Fibroblast of the aortic adventitia (primary cell): ENCODE measurements around the gene PPARG. TPM values are rescaled to one million over a fixed set of nuclear protein-coding genes. Genes with fewer than 3 reads are reported as not detected.

Experiments
- DNase-seq: peaks from one replicate; pipeline ENCODE4 v3.0.0-alpha.2; 2010; ENCODE audit warnings: low read depth
- H3K4me3 ChIP-seq: 2 replicates; pipeline ENCODE4 v1.5.1; 2011; ENCODE audit warnings: low read depth, mild to moderate bottlenecking, control low read depth, low read length, moderate library complexity
- CTCF ChIP-seq: IDR thresholded peaks from 2 replicates; pipeline ENCODE4 v1.5.1; 2011; ENCODE audit warnings: mild to moderate bottlenecking, low read length, control low read depth, inconsistent platforms; ENCODE audit not compliant: insufficient read depth
- total RNA-seq: library from RNA; depleted of rRNA; stranded (reverse); fragments of >200 nt; gene quantifications from 2 replicates; pipeline ENCODE4 v1.2.3, GENCODE V29; 2012; ENCODE audit warnings: low replicate concordance

Gene PPARG
- total RNA-seq, 1 donor = 39.4 TPM

- H3K4me3 ChIP-seq = peak overlapping the region; percentile 85
- TF ChIP-seq CTCF = peak; percentile 3
- peak; percentile 39 for DNase-seq
These were observed 1.1 kb upstream of the PPARG start for GRCh38 chr3:12287727-12288181.

GRCh38 chr3:12289524-12289923 lies 654 bp downstream of the PPARG start:
- TF ChIP-seq CTCF = no peak
- no peak for DNase-seq
- peak overlapping the region; percentile 85 for H3K4me3 ChIP-seq

GRCh38 chr3:12292770-12293169 lies 3.9 kb downstream of the PPARG start:
- TF ChIP-seq CTCF = no peak
- no peak overlapping the region for H3K4me3 ChIP-seq
- DNase-seq = no peak

- peak; percentile 77 for DNase-seq
- TF ChIP-seq CTCF = no peak
- no peak overlapping the region for H3K4me3 ChIP-seq
These were observed 6.2 kb downstream of the PPARG start for GRCh38 chr3:12294885-12295580.

- TF ChIP-seq CTCF = no peak
- no peak overlapping the region for H3K4me3 ChIP-seq
- no peak for DNase-seq
These were observed 7.6 kb downstream of the PPARG start for GRCh38 chr3:12296511-12296910.

GRCh38 chr3:12299026-12299425 lies 10.2 kb downstream of the PPARG start:
- TF ChIP-seq CTCF = no peak
- peak; percentile 20 for DNase-seq
- no peak overlapping the region for H3K4me3 ChIP-seq

- no peak for TF ChIP-seq CTCF
- no peak overlapping the region for H3K4me3 ChIP-seq
- no peak for DNase-seq
These were observed 11.3 kb downstream of the PPARG start for GRCh38 chr3:12300137-12300536.
